ENCODE results near the gene CARTPT.

DNA sequence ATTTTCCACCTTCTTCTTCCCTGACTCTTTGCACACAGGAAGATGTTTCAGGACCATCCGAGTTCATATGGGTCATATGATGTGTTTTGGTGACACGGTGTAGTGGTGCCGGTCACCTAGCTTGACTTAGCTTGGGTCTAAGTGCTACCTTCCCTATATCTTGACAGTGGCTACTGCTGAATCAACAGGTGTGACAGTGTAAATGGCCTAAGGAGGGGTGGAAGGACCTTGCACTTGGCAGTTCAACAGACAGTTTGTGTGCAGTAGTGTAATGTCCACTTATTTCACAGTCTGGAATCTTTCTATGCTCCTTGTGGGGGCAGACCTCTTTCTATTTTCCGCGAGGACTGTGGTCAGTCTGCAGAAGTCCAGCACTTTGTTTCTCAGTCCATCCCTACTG lies 43.8 kb downstream of the CARTPT start:
- TF ChIP-seq, protein P1, sequence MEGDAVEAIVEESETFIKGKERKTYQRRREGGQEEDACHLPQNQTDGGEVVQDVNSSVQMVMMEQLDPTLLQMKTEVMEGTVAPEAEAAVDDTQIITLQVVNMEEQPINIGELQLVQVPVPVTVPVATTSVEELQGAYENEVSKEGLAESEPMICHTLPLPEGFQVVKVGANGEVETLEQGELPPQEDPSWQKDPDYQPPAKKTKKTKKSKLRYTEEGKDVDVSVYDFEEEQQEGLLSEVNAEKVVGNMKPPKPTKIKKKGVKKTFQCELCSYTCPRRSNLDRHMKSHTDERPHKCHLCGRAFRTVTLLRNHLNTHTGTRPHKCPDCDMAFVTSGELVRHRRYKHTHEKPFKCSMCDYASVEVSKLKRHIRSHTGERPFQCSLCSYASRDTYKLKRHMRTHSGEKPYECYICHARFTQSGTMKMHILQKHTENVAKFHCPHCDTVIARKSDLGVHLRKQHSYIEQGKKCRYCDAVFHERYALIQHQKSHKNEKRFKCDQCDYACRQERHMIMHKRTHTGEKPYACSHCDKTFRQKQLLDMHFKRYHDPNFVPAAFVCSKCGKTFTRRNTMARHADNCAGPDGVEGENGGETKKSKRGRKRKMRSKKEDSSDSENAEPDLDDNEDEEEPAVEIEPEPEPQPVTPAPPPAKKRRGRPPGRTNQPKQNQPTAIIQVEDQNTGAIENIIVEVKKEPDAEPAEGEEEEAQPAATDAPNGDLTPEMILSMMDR (conservative IDR thresholded peaks at IDR 0.05) = no peak
- TF ChIP-seq ZFX (IDR thresholded peaks at IDR 0.05) = no peak

Data from C4-2B (cell line).